PC-9 (cell line): Measurements from ENCODE around the gene OSTC.

Source experiments
- CTCF ChIP-seq: fragments of 200-600 bp; sonication (generic); conservative IDR thresholded peaks from 2 replicates; pipeline ENCODE4 v1.6.1; 2017; ENCODE audit warnings: mixed run types, antibody characterized with exemption, mild to moderate bottlenecking, moderate library complexity
- EZH2 ChIP-seq: fragments of 200-600 bp; sonication (generic); IDR thresholded peaks from 2 replicates; pipeline ENCODE4 v1.8.0; 2017; ENCODE audit warnings: antibody characterized with exemption, low read depth

DNA sequence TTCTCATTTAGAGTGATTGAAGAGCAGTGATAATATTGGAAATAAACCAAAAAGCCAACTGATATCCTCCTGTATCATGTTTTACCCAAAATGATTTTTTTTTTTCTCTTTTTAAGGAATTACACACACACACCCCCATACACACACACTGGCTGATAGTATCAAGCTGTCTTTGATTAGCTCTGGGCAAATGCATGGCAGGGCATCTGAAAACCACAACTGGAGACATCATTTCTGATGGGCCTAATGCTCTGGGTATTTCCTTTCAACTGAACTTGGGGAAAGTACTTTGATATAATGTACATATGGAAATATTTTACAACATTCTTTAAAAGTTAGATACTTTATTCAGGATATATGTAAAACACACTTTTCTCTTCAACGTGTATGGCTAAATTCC lies 14.2 kb upstream of the OSTC start:
- TF ChIP-seq CTCF (no peak), EZH2 (no peak)
